IPS DF 6.9 (cell line): ENCODE results near the gene CAMTA1.
"Not testable (repeated sequence)": the region's sequence is repeated elsewhere in the genome, so short reads cannot be mapped to it uniquely, and the experiment has no call there.

Experiments used
- DNase-seq: peaks from one replicate; pipeline ENCODE4 v3.0.0-alpha.2; 2013; ENCODE audit warnings: low read depth, low spot score
- H3K27ac ChIP-seq: one replicate; pipeline ENCODE4 v1.5.1; 2013; ENCODE audit warnings: low read length, control low read depth
- H3K27me3 ChIP-seq: 2 replicates; pipeline ENCODE4 v1.6.1; 2013; ENCODE audit warnings: mild to moderate bottlenecking, low read length; ENCODE audit not compliant: control insufficient read depth, insufficient read depth
- H3K36me3 ChIP-seq: 2 replicates; pipeline ENCODE4 v1.6.1; 2013; ENCODE audit warnings: low read length; ENCODE audit not compliant: control insufficient read depth, insufficient read depth
- H3K4me1 ChIP-seq: 2 replicates; pipeline ENCODE4 v1.6.1; 2013; ENCODE audit warnings: low read length; ENCODE audit not compliant: control insufficient read depth, insufficient read depth
- H3K4me3 ChIP-seq: 2 replicates; pipeline ENCODE4 v1.5.1; 2013; ENCODE audit warnings: mild to moderate bottlenecking, low read length
- H3K9me3 ChIP-seq: 2 replicates; pipeline ENCODE4 v1.6.1; 2013; ENCODE audit warnings: low read length, inconsistent platforms; ENCODE audit not compliant: control insufficient read depth, insufficient read depth
- WGBS: extraction: QIAGEN DNeasy Blood & Tissue Kit; methylation state at CpG from one replicate; pipeline ENCODE4 v1.1.7; 2013; ENCODE audit warnings: mixed read lengths, missing lambda C conversion rate; ENCODE audit not compliant: insufficient read length, insufficient coverage; 5-methylcytosine and 5-hydroxymethylcytosine counted together

CAMTA1 gene

DNA sequence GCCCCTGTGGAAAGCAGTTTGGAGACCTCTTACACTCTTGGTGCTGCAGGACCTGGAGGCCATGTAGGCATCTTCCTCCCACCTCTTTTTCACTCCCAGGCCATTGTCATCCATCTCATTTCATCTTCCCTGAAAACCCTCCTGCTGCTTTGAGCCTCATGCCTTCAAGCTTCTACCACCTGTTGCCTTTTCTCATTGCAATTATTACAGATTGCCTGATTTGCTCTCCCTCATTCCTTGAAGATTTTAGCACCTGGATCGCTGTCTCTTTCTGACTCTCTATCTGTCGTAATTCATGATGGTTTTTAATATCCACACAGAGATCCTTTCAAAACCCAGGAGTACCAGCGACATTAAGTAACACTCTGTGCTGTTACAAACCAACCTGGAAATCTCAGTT lies 350.2 kb downstream of the CAMTA1 start:
- Histone ChIP-seq H3K27ac (no peak overlapping the region), H3K9me3 (no peaks in the 10 kb centered on the region), H3K36me3 (no peaks in the 10 kb centered on the region), H3K4me3 (no peak overlapping the region), H3K4me1 (no peaks in the 10 kb centered on the region), H3K27me3 (no peaks in the 10 kb centered on the region)
- no CpG with 5 or more reads among the region's 3 CpGs for WGBS
- no peak for DNase-seq

DNA sequence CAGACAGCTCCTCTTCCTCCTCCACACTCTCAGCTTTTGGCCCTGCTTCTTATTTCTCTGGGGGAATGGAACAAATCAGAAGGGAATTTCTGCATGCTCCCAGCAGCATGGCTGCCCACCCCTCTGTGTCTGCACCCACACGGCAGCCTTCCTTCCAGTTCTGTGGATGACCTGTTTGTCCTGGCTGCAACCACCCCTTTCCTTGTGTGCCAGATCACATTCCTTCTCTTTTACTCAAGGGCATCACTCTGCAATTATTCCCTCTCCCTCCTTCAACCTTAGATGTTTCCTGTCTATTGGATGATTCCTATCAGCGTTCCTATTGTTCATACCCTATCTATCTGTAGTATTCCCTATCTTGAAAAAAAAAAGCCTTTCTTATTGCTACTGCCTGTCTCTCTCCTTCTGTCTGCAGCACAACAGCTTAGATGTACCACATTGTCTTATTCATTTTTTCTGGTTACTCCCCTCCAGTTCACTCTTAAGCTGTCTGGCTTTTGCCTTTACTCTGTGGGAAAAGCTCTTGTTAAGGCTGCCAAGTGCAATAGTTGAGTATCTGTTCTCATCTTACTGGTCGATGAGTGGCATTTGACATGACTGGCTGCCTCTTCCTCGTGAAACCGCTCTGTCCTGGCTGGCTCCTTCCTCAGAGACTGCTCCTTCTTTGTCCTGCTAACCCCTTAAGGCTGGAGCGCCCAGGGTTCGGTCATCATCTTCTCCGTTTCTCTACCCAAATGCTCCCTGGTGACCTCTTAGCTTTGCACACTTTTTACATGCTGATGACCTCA lies 351.1 kb downstream of the CAMTA1 start:
- no peak for DNase-seq
- Histone ChIP-seq H3K4me1 (no peaks in the 10 kb centered on the region), H3K4me3 (no peak overlapping the region), H3K9me3 (no peaks in the 10 kb centered on the region), H3K36me3 (no peaks in the 10 kb centered on the region), H3K27me3 (no peaks in the 10 kb centered on the region), H3K27ac (no peak overlapping the region)
- WGBS: no CpG with 5 or more reads among the region's 8 CpGs

- Histone ChIP-seq H3K27ac (no peak overlapping the region), H3K4me1 (no peaks in the 10 kb centered on the region), H3K4me3 (no peak overlapping the region), H3K27me3 (no peaks in the 10 kb centered on the region), H3K9me3 (no peaks in the 10 kb centered on the region), H3K36me3 (no peaks in the 10 kb centered on the region)
- no peak for DNase-seq
Observed at GRCh38 chr1:7140251-7140650, 355.0 kb downstream of the CAMTA1 start.

DNA sequence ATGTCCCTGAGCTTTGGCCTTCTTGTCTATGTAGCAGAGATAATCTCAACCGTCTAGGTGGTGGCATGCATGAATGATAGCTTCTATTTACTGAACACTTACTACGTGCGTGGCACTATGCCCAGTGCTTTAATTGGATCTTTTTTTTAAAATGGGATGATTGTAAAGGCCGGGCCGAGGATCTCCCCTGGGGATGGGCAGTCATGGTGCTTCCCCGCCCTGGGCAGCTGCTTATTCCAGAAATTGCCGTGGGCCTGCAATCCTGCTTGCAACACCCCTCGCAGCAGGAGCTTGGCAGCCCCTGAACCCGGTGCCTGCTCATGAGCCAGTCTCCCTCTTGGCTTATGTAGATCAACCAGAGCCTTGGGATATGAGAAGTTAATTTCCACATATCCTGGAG lies 360.7 kb downstream of the CAMTA1 start:
- H3K4me1 ChIP-seq: peaks cover 11% of the 10 kb centered on the region
- H3K27ac ChIP-seq: no peak overlapping the region
- H3K27me3 ChIP-seq: no peaks in the 10 kb centered on the region
- no CpG with 5 or more reads among the region's 9 CpGs for WGBS
- no peaks in the 10 kb centered on the region for H3K9me3 ChIP-seq
- no peak overlapping the region for H3K4me3 ChIP-seq
- no peaks in the 10 kb centered on the region for H3K36me3 ChIP-seq
- DNase-seq: no peak

DNA sequence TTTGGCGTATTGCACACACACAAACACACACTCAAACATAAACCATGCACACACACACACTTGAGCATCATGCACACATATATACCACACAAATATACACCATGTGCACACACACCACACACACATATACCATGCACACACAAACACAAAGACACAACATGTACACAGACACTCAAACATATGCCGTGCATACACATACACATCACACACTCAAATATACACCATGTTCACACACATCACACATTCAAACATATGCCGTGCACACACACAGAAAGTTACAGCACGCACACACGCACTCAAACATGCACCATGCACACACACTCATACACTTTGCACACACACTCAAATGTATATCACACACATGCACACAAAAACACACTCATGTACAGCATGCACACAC lies 361.5 kb downstream of the CAMTA1 start:
- Histone ChIP-seq H3K27me3 (no peaks in the 10 kb centered on the region), H3K4me3 (no peak overlapping the region), H3K36me3 (no peaks in the 10 kb centered on the region), H3K9me3 (no peaks in the 10 kb centered on the region), H3K4me1 (peaks cover 11% of the 10 kb centered on the region), H3K27ac (no peak overlapping the region)
- DNase-seq: no peak
- WGBS: 100% methylated on average over 2 of the region's 5 CpGs

- H3K36me3 ChIP-seq, H3K9me3 ChIP-seq, DNase-seq, H3K4me3 ChIP-seq, H3K27me3 ChIP-seq, H3K27ac ChIP-seq: not testable (repeated sequence)
- 100% methylated on average over 3 of the region's 3 CpGs for WGBS
- peaks cover 11% of the 10 kb centered on the region for H3K4me1 ChIP-seq
Observed at GRCh38 chr1:7147581-7148282, 362.5 kb downstream of the CAMTA1 start.

- H3K36me3 ChIP-seq: no peaks in the 10 kb centered on the region
- H3K27ac ChIP-seq: no peak overlapping the region
- no peak overlapping the region for H3K4me3 ChIP-seq
- H3K4me1 ChIP-seq: peaks cover 11% of the 10 kb centered on the region
- no peak for DNase-seq
- H3K27me3 ChIP-seq: no peaks in the 10 kb centered on the region
- no CpG with 5 or more reads among the region's 31 CpGs for WGBS
- no peaks in the 10 kb centered on the region for H3K9me3 ChIP-seq
Observed at GRCh38 chr1:7149080-7149838, 364.0 kb downstream of the CAMTA1 start.

GRCh38 chr1:7150724-7151280 lies 365.5 kb downstream of the CAMTA1 start:
- H3K27me3 ChIP-seq: no peaks in the 10 kb centered on the region
- H3K27ac ChIP-seq: no peak overlapping the region
- no peak for DNase-seq
- H3K4me1 ChIP-seq: peaks cover 11% of the 10 kb centered on the region
- no peaks in the 10 kb centered on the region for H3K36me3 ChIP-seq
- no peak overlapping the region for H3K4me3 ChIP-seq
- no peaks in the 10 kb centered on the region for H3K9me3 ChIP-seq
- no CpG with 5 or more reads among the region's 19 CpGs for WGBS

- Histone ChIP-seq H3K4me3 (no peak overlapping the region), H3K36me3 (no peaks in the 10 kb centered on the region), H3K4me1 (peaks cover 11% of the 10 kb centered on the region), H3K27ac (no peak overlapping the region), H3K9me3 (no peaks in the 10 kb centered on the region), H3K27me3 (no peaks in the 10 kb centered on the region)
- WGBS: no CpG with 5 or more reads among the region's 7 CpGs
- DNase-seq: no peak
Observed at GRCh38 chr1:7151978-7152377, 366.7 kb downstream of the CAMTA1 start.

- Histone ChIP-seq H3K9me3 (no peaks in the 10 kb centered on the region), H3K4me3 (no peak overlapping the region), H3K27me3 (no peaks in the 10 kb centered on the region), H3K4me1 (peaks cover 11% of the 10 kb centered on the region), H3K36me3 (no peaks in the 10 kb centered on the region), H3K27ac (no peak overlapping the region)
- no peak for DNase-seq
- WGBS: no CpG with 5 or more reads among the region's 10 CpGs
Observed at GRCh38 chr1:7152655-7153054, 367.4 kb downstream of the CAMTA1 start.
